GM12873 (cell line): Measurements from ENCODE around the gene HCN4.

Experiments
- CTCF ChIP-seq: IDR thresholded peaks from 2 replicates; pipeline ENCODE4 v1.5.1; 2012; ENCODE audit warnings: low read depth, mild to moderate bottlenecking, moderate library complexity, low read length, control low read depth; ENCODE audit not compliant: insufficient read depth; ENCODE audit errors: missing control alignments

Gene HCN4

DNA sequence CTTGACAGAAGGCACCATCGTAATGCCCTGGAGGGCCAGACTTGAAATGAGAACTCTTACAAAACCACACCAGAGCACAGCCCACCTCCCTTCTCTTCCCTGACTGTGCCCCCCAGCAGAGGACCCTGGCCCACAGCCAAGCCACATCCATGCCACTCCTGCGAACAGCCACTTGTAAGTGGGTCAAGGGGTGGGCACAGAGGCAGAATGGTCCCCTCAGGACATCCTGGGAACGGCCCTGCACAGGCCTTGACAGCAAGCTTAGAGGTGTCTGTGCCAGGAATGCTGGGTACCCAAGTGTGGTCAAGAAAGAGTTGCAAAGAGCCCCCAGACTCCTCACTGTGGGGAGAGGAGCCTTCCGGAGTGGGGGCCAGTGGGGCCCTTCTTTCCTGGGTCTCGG lies 33.3 kb downstream of the HCN4 start:
- no peak for TF ChIP-seq CTCF

- TF ChIP-seq CTCF, result no peak
Measured at GRCh38 chr15:73335026-73335425, 33.7 kb downstream of the HCN4 start.

GRCh38 chr15:73334086-73334485 lies 34.7 kb downstream of the HCN4 start:
- TF ChIP-seq CTCF, result no peak

DNA sequence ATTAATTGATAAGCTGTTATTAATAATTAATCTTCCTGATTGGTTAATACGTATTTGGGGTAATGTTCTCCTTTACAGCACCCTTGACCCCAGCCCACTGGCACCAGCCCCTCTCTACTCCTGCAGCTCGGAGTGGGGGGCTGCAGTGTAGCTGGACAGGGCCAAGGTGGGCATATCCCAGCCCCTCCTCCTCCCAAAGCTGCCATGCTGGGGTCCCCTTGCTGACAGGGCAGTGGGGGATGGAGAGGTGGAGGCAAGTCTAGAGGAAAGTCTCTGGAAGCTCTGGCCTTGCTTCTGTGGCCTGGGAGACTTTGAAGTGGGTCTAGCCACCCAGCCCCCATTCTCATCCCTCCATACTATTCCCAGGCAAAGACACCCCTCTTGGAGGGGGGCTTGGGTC lies 35.8 kb downstream of the HCN4 start:
- no peak for TF ChIP-seq CTCF

- TF ChIP-seq CTCF, result no peak
Measured at GRCh38 chr15:73331991-73332925, 36.5 kb downstream of the HCN4 start.

- TF ChIP-seq CTCF, result no peak
Measured at GRCh38 chr15:73331501-73331900, 37.3 kb downstream of the HCN4 start.

- TF ChIP-seq CTCF, result no peak
Measured at GRCh38 chr15:73330206-73331051, 38.3 kb downstream of the HCN4 start.
